HFFc6 (cell line): ENCODE results near the gene TAGLN2. TPM values are rescaled to one million over a fixed set of nuclear protein-coding genes. Genes with fewer than 3 reads are reported as not detected.

Source experiments
- DNase-seq: peaks from one replicate; pipeline ENCODE4 v3.0.0-alpha.2; 2018
- H3K27ac Mint-ChIP-seq: 2 replicates; pipeline ENCODE4 v1.8.0; 2020; ENCODE audit warnings: mild to moderate bottlenecking, mixed read lengths
- H3K27me3 Mint-ChIP-seq: 2 replicates; pipeline ENCODE4 v1.8.0; 2021; ENCODE audit warnings: mild to moderate bottlenecking, moderate library complexity, mixed read lengths; ENCODE audit not compliant: insufficient read depth
- H3K36me3 Mint-ChIP-seq: 2 replicates; pipeline ENCODE4 v1.8.0; 2021; ENCODE audit warnings: low read depth, mixed read lengths
- H3K4me1 Mint-ChIP-seq: 2 replicates; pipeline ENCODE4 v1.8.0; 2020; ENCODE audit warnings: low read depth, mixed read lengths
- H3K4me3 Mint-ChIP-seq: 2 replicates; pipeline ENCODE4 v1.8.0; 2020; ENCODE audit warnings: mild to moderate bottlenecking, moderate library complexity, mixed read lengths
- H3K9me3 Mint-ChIP-seq: 2 replicates; pipeline ENCODE4 v1.8.0; 2020; ENCODE audit warnings: mild to moderate bottlenecking, mixed read lengths
- CTCF ChIP-seq: fragments of 200-600 bp; sonication (generic); IDR thresholded peaks from 2 replicates; pipeline ENCODE4 v1.5.0; 2021; ENCODE audit warnings: antibody characterized with exemption, mild to moderate bottlenecking
- total RNA-seq, 6 experiments: library from RNA; stranded (reverse); fragmentation: NEBNext Ultra II Directional; extraction: Animal tissue kit (Norgen Biotek cat#: 25700); gene quantifications; 2 replicates in 1 of 6; 3 replicates in 5 of 6; pipeline ENCODE4 v1.2.3, GENCODE V29; 2021

TAGLN2 gene
- total RNA-seq, 6 experiments from 2014 or later = 560 to 914 (median 815) TPM

GRCh38 chr1:159943908-159944622 lies 18.8 kb upstream of the TAGLN2 start:
- no peak overlapping the region for H3K4me3 Mint-ChIP-seq
- H3K36me3 Mint-ChIP-seq = no peaks in the 10 kb centered on the region
- peaks cover 9% of the 10 kb centered on the region; the same call in 1 of the 2 replicates for H3K4me1 Mint-ChIP-seq
- no peak for DNase-seq
- H3K9me3 Mint-ChIP-seq = no peaks in the 10 kb centered on the region
- TF ChIP-seq CTCF = no peak
- H3K27me3 Mint-ChIP-seq = peaks cover 44% of the 10 kb centered on the region
- no peak overlapping the region for H3K27ac Mint-ChIP-seq

- Mint-ChIP-seq H3K27me3 (peaks cover 51% of the 10 kb centered on the region), H3K4me1 (peaks cover 13% of the 10 kb centered on the region; the same call in 1 of the 2 replicates), H3K4me3 (no peak overlapping the region), H3K27ac (no peak overlapping the region), H3K9me3 (no peaks in the 10 kb centered on the region), H3K36me3 (no peaks in the 10 kb centered on the region)
- no peak for TF ChIP-seq CTCF
- DNase-seq = no peak
Observed at GRCh38 chr1:159943278-159943640, 18.0 kb upstream of the TAGLN2 start.

GRCh38 chr1:159942632-159943277 lies 17.4 kb upstream of the TAGLN2 start:
- Mint-ChIP-seq H3K9me3 (no peaks in the 10 kb centered on the region), H3K4me3 (no peak overlapping the region), H3K27ac (no peak overlapping the region), H3K27me3 (peaks cover 51% of the 10 kb centered on the region), H3K36me3 (no peaks in the 10 kb centered on the region), H3K4me1 (peaks cover 17% of the 10 kb centered on the region; the same call in 1 of the 2 replicates)
- TF ChIP-seq CTCF = no peak
- no peak for DNase-seq

GRCh38 chr1:159941591-159942560 lies 16.6 kb upstream of the TAGLN2 start:
- H3K4me3 Mint-ChIP-seq = no peak overlapping the region
- no peaks in the 10 kb centered on the region for H3K36me3 Mint-ChIP-seq
- H3K27me3 Mint-ChIP-seq = peaks cover 49% of the 10 kb centered on the region
- no peak overlapping the region for H3K27ac Mint-ChIP-seq
- DNase-seq = no peak
- H3K4me1 Mint-ChIP-seq = peaks cover 17% of the 10 kb centered on the region; the same call in 1 of the 2 replicates
- H3K9me3 Mint-ChIP-seq = no peaks in the 10 kb centered on the region
- no peak for TF ChIP-seq CTCF

- Mint-ChIP-seq H3K36me3 (no peaks in the 10 kb centered on the region), H3K9me3 (no peaks in the 10 kb centered on the region), H3K27me3 (peaks cover 43% of the 10 kb centered on the region), H3K4me1 (peaks cover 17% of the 10 kb centered on the region; the same call in 1 of the 2 replicates), H3K4me3 (no peak overlapping the region), H3K27ac (no peak overlapping the region)
- DNase-seq = no peak
- no peak for TF ChIP-seq CTCF
Observed at GRCh38 chr1:159941141-159941540, 15.8 kb upstream of the TAGLN2 start.
